LNCaP clone FGC (cell line): Measurements from ENCODE around the gene RASL10B.
A peak's percentile ranks its signal among the peaks of the same experiment; 100 is the strongest.

Source experiments
- DNase-seq: peaks from one replicate; pipeline ENCODE4 v3.0.0-alpha.2; 2011; ENCODE audit warnings: low read depth
- H3K4me3 ChIP-seq: 2 replicates; pipeline ENCODE4 v1.5.1; 2011; ENCODE audit warnings: mild to moderate bottlenecking, low read depth, low read length, control low read depth
- TF ChIP-seq, protein P1 (sequence below): IDR thresholded peaks from 2 replicates; pipeline ENCODE4 v1.5.1; 2012; ENCODE audit warnings: mild to moderate bottlenecking; ENCODE audit not compliant: control insufficient read depth, insufficient read depth; ENCODE audit errors: extremely low read depth

Gene RASL10B

DNA sequence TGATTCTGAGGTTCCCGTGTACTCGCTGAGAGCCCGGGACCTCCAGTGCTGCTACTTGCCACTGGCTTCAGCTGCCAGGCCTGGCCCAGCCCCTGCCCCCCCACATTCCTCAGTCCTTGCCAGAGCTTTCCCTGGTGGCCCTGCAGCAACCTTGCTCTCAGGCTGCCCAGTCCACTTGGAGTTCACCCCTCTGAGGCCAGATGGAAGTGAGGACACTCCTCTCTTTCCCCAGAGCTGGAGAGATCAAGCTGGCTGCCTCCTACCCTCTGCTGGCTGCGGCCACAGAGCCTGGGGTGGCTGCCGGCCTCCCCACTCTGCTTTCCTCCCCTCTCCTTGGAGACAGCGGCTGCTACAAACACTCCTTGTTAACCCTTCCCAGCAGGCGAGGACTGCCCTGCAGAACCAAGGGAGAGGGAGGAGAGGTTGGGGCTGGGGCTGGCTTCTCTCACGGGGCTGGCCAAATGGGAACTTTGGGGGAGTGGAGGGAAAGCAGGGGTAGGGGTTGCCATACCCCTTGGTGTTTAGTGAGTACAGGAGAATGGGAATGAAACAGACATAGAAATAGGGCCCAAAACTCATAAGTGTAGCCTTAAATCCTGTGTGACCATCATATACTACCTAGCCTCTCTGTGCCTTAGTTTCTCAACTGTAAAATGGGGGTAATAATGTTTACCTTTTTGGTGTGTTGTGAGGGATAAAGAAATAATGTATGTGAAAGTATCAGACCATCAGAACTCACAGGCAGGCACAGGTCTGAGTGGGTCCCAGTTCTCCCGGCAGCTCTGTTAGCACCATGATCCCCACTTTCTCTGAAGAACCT is 21.7 kb downstream of the RASL10B start, which contains the start of gene GAS2L2:
TSS of gene GAS2L2 (minus strand) at position 295 of the 820 bp plus-strand sequence. CDS start 389 bp downstream, outside the sequence.
- no peak within 1 kb of the TSS for H3K4me3 ChIP-seq
- no peak for DNase-seq
- TF ChIP-seq, protein P1, sequence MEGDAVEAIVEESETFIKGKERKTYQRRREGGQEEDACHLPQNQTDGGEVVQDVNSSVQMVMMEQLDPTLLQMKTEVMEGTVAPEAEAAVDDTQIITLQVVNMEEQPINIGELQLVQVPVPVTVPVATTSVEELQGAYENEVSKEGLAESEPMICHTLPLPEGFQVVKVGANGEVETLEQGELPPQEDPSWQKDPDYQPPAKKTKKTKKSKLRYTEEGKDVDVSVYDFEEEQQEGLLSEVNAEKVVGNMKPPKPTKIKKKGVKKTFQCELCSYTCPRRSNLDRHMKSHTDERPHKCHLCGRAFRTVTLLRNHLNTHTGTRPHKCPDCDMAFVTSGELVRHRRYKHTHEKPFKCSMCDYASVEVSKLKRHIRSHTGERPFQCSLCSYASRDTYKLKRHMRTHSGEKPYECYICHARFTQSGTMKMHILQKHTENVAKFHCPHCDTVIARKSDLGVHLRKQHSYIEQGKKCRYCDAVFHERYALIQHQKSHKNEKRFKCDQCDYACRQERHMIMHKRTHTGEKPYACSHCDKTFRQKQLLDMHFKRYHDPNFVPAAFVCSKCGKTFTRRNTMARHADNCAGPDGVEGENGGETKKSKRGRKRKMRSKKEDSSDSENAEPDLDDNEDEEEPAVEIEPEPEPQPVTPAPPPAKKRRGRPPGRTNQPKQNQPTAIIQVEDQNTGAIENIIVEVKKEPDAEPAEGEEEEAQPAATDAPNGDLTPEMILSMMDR = no peak

DNA sequence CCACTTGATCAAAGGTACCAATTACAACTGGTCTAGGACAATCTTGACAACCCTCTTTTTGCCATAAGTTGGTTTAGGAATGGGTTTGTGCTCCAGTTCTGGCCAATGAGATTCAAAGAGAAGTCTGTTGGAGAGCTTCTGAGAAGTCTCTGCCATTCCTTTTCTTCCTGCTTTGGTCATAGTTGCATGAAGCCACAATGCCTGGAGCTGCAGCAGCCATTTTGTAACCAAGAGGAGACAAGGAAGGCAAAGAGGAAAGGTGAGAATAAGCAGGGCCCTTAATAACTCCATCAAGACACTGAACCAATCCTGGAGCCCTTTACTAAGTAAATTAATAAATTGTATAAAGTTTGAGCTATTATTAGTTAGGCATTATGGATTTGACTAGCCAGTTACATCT is 25.8 kb downstream of the RASL10B start:
- DNase-seq = no peak
- H3K4me3 ChIP-seq = no peak overlapping the region
- TF ChIP-seq, protein P1 = no peak

DNA sequence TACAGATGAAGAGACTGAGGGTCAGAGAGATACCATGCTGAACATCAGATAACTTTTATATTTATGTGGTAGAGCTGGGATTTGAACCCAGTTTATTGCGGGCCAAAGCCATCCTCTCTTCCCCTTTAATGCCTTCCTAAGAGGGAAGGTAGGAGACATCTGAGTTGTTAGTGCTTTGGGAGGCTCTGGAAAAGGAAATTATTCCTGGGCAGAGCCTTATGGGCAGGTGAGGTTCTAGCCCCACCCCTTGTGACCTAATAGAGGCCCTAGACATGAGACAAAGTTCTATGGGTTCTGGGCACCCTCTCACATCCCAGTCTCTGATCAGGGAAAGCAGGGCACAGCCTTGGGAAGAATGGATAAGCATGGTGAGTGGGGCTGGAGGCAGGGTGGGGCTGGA is 29.1 kb downstream of the RASL10B start, which contains the start of gene C17orf50:
TSS of gene C17orf50 (plus strand) at position 301 of the 400 bp plus-strand sequence. CDS start at position 356, 55 bp downstream.
- DNase-seq = no peak
- TF ChIP-seq, protein P1 = no peak
- H3K4me3 ChIP-seq = no peak within 1 kb of the TSS

DNA sequence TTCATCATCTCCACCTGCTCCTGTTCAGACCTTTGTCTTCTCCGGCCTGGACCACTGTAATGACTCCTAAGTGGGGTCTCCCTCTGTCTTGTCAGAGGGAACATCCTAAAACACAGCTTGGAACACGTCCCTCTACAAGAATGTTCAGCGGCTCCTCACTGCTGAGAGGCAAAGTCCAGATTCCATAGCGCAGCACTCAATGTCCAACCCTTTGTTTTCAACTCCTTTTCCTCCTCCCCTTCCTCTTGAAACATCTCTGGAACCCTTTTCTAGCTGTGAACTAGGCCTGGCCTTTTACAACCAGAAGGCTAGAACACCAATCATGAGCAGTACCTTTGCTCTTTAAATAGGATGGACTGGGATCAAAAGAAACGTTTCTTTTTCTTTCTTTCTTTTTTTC is 30.2 kb downstream of the RASL10B start:
- TF ChIP-seq, protein P1 = no peak
- no peak overlapping the region for H3K4me3 ChIP-seq
- no peak for DNase-seq

DNA sequence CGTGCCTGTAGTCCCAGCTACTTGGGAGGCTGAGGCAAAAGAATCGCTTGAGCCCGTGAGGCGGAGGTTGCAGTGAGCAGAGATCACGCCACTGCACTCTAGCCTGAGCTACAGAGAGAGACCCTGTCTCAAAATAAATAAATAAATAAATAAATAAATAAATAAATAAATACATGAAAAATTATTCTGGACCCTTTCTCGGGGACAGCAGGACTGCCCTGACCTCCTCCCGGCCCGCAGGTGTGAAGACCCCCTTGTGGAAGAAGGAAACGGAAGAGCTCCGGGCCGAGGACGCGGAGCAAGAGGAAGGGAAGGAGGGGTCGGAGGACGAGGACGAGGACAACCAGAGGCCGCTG is 32.3 kb downstream of the RASL10B start:
- TF ChIP-seq, protein P1 = no peak
- no peak for DNase-seq
- peak overlapping the region; percentile 34; the same call in 1 of the 2 replicates for H3K4me3 ChIP-seq

DNA sequence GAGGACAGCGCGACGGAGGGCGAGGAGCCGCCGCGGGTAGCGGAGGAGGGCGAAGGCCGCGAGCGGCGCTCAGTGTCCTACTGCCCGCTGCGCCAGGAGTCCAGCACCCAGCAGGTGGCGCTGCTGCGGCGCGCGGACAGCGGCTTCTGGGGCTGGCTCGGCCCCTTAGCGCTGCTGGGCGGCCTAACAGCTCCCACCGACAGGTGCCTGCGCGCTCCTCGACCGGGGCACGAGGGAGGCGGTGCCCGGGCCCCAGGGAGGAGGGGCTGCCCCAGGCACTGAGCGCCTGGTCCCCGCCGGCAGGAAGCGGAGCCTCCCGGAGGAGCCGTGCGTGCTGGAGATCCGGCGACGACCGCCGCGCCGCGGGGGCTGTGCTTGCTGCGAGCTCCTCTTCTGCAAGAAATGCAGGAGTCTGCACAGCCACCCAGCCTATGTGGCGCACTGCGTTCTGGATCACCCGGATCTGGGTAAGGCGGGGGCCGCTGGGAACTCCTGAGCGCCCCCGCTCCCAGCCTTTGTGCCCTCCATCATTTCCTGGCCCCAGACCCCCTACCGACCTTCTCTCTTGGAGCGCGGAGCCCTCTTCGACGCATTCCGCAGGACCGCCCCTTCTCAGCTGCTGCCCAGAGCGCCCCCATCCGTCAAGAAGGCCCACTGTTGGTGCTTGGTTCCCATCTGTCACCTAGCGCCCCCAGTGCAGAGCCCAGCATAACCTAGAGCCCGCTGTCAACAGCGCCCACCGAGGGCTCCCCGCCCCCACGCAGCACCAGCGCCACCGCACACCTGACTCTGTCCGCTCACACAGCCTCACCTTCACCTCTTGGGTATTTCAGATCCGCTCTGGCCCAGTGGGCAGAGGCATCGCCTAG is 32.9 kb downstream of the RASL10B start:
- peak; percentile 56 for DNase-seq
- TF ChIP-seq, protein P1 = peak; percentile 99
- peak overlapping the region; percentile 34 for H3K4me3 ChIP-seq
